GM21737 (cell line): ENCODE measurements around the gene UCN2.

ENCODE experiments used
- ATAC-seq: cut with Tn5 transposase; IDR thresholded peaks from one replicate; pipeline ENCODE4 v1.9.1; 2021; ENCODE audit warnings: mild to moderate bottlenecking, moderate library complexity; ENCODE audit not compliant: unreplicated experiment

Gene UCN2

DNA sequence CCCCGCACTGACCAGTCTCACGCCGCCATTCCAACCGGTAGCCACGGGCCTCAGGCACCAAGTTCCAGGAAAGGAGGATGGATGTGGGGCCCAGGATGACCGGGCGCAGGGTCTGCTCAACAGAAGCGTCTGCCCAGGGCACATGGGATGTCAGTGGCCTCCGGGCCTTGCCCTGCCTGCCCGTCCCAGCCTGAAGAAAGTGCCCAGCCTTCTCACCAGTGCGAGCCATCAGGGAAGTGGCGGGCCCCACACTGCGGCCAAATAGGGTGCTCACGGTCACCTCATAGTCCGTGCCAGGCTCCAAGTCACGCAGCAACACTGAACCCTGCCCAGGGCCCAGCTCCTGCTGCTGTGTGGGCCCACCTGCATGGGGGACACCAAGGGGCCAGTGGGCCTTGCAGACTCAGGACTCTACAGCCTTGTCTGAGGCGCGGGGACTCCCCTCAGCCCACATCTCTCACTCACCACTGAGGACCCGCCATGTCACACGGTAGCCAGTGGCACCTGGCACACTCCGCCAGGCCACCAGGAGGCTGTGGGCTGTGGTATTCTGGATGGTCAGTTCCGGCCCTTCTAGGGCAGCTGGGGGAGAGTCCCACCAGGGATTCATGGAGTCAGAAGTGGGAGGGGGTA is 28.4 kb upstream of the UCN2 start:
- ATAC-seq = no peak

DNA sequence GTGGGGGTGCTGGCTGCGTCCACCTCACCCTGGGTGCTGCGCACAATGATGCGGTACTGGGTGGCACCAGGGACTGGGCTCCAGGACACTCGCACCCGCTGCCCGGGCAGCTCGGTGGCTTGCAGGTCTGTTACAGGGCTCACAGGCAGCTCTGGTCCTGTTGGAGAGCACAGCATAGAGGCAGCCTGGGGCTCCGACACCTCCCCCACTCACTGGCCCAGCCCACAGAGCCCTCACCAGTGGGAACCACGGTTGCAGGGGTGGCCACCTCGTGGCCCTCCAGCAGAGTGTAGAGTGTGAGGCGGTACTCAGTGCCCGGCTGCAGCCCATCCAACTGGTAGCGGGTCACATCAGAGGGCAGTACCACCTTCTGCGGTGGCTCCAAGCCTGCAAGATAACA is 27.9 kb upstream of the UCN2 start:
- ATAC-seq = no peak

DNA sequence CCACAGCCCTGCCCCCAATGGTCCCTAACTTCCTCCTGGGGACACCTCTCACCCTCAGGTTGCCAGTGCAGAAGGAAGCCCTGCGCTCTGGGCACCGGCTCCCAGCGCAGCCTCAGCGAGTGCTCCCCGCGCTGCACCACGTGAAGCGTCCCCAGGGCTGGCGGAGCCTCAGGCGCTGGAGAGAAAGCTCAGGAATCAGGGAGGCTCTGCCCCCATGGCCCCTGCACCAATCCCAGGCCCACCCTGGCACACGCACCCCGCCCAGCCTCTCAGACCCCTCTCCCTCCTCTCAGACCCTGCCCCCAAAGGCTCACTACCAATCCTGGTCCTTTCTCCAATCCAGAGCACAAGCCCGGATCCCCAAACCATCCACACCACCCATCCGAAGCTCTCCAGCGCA is 24.6 kb upstream of the UCN2 start:
- ATAC-seq = no peak

DNA sequence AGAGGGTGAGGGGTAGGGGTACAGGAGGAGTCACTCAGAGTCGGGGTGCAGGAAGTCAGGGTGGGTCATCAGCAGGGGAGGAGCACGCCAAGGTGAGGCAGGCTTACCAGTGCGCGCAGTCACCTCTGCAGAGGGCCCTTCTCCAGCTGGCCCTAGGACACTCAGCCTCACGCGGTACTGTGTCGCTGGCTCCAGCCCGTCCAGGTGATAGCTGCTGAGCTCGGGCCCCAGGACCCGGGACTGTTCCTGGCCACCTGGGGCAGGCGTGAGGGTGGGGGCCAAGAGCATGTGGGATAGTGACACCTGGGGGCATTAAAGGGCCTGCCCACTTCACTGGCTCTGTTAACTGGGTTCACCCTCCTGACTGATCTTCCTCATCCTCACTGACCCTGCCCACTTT is 24.1 kb upstream of the UCN2 start:
- ATAC-seq = no peak

DNA sequence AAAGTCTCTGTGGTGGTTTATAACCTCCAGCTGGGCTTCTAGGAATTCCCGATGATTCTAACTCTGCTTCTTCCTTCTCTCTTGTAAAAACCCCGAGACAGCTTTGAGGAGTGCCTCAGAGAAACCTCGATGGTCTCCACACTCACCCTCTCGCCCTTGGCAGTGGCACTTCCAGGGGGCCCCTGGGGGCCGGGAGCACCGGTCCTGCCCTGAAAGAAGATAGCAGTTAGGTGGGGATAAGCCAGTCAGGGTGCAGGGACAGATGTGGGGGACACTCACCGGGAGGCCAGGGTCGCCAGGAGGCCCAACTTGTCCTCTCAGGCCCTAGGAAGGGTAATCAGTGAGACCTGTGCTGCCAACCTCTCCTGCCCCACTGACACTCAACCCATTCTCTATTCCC is 21.8 kb upstream of the UCN2 start:
- no peak for ATAC-seq

DNA sequence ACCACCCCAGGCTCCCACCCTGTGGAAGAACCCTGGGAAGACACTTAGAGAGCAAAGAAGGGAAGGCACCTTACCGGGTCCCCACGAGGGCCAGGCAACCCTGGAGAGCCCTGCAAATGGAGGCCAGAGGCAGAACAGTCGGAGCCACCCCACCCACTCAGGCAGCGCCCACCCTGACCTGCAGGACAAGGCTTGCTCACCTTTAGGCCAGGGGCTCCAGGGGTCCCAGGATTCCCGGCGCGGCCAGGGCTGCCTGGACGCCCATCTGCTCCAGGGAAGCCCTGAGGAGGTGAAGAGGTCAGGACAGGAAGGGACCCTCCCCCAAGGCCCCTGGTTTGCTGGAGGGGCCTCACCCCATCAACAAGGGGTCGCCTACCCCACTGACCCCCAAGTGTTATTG is 21.3 kb upstream of the UCN2 start:
- ATAC-seq = no peak

DNA sequence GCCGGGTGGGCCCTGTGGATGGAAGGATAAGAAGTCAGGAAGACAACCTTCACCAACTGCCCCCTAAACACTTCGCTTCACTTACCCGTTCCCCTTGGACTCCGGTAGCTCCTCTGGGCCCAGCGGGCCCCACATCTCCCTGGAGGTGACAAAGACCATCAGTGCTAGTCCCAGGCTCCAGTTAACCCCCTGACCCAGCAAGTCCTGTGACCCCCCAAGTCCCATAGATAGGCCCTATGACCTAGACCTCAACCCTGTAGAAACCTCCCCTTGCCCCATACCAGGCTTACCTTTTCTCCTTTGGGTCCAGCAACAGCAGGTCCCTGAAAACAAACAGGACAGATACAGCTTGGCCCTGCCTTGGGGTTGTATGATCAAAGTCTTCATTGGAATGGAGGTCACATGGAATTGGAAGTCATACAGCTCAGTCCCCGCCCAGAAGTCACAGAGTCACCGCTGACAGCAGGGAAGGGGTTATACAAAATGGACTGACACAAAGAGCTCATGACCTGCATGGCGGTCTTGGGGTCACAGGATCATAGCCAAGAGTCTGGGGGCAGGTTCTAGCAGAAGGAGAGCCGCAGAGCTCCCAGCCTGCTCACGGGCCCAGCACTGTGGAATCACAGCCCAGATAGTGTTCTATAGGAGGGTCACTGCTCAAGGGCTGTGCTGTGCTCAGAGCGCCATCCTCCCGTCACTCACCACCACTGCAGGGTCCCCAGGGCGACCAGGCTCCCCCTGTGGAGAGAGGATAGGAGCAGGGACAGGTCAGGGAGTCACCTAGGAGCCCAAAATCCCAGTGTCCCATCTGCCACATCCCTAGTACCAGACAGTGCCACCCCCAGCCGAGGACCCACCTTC is 18.3 kb upstream of the UCN2 start:
- ATAC-seq = no peak

DNA sequence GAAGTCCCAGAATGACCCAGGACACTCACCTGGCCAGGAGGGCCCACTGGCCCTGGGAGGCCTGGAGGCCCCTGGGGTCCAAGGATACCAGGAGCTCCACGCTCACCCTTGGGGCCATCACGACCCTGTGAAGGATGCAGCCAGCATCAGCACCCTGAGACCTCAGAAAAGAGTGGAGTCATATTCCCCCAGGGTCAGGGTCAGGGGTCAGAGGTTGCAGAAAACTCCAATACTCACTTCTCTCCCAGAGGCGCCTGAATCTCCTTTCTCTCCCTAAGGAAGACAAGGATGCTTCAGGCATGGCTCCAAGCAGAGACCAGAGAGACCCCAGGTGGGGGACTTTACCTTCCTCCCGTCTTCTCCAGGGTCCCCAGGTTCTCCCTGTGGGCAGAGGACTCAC is 13.1 kb upstream of the UCN2 start:
- no peak for ATAC-seq

DNA sequence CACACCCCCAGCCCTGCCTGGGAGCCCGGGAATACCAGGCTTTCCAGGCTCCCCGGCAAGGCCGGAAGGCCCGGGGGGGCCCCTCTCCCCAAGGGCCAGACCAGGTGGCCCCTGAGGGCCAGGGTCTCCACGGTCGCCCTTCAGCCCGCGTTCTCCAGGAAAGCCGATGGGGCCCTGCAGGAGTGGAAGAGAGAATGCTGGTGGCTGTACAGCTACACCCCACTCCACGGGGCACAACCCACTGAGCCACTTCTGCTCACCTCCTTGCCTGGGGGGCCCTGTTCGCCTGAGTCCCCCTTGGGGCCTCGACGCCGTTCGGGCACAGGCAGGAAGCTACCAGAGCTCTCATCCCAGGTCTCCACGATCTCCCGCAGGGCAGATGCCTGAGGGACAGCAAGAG is 11.8 kb upstream of the UCN2 start:
- ATAC-seq = no peak

DNA sequence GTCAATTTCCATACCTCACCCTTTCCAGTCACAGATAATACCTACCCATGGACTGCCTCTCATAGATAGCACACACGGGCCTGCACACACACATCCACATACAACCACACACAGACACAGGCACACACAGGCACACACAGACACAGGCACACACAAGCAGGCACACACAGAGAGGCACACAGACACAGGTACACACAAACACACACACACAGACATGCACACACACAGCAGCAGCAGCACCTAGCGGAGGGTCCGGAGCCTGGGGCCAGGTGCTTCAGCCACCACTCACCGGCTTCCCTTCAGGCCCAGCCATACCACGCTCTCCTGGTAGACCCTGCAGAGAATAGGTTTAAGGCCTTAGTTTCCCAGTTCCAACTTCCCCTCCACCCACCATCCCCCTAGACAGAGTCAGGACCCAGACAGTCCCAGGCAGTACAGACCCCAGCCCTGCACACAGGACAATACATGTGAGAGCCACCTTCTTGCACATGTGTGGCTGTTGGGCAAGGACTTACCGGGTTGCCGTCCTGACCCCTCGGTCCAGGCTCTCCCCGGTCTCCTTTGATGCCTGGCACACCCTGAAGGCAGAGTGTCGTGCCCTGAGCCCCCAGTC is 10.5 kb upstream of the UCN2 start:
- no peak for ATAC-seq

DNA sequence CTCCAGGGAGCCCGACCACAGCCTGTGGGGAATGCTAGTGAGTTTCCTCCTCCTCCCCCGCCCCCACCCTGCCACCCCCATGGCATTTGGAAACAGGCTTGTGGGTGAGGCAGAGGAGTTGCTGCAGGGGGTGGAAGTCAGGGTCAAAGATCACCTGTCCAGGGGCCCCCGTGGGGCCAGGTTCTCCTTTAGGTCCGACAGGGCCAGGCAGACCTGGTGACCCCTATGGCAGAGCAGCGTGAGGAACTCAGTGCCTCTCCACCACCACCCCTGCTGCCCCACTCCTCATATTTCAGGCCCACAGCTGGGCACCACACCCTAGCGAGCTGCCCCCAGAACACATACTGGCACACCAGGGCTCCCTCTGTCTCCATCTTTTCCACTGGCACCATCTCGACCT is 8.9 kb upstream of the UCN2 start:
- no peak for ATAC-seq

DNA sequence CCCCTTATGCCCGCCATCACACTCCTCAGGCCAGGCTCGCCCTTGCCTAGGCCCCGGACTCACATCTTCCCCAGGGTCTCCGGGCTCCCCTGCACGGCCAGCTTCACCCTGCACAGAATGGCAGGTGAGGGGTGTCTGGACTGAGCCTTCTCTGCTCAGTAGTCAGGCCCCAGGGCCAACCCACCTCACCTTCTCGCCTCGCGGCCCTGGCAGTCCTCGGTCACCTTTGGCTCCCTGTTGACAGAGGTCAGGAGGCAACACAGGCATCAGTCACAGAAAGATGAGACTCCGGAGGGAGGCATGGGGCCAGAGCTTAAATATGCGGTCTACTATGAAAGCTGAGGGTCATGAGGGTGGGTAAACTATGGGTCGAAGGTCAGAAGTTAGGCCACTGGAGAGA is 8.4 kb upstream of the UCN2 start:
- no peak for ATAC-seq

DNA sequence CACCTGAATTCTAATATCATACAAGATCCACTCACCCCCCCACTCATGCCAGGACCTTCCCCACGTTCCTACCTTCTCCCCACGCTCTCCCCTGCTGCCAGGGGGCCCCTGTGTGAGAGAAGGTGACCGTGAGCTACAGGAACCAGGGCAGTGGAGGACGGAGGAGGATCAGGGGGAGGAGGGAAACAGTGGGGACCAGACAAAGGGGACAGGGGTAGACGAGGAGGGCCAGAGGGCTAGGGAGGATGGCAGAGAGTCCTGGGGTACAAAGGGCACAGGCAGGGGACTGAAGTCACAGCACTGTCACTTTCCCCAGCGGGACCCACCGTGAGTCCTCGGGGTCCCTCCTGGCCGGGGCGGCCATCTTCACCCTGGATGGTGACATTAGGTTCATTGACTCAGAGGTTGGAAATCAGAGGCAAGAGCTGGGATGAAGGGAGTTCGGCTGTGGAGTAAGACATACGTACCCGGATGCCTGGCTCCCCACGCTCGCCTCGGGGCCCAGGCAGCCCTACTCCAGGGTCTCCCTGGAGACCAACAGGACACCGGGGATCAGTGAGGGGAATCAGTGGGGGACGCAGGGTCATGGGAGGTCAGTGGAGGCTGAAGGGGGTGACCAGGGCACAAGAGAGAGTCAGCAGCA is 6.3 kb upstream of the UCN2 start:
- ATAC-seq = no peak

DNA sequence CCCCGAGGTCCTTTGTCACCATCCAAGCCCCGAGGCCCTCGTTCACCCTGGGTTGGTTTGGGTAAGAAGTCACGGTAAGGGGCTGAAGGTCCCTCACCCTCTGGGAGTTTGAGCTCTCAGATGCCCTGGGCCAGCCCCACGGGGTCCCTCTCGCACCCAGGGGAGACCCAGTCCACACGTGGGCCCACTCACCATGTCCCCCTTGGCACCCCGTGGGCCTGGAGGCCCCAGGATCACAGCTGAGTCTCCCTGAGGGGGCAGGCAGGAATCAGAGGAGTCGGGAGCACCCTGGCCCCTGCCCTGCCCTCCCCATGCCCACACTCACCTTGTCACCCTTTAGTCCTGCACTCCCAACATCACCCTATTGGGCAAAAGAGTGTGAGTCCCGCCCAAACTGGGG is 5.8 kb upstream of the UCN2 start:
- no peak for ATAC-seq

DNA sequence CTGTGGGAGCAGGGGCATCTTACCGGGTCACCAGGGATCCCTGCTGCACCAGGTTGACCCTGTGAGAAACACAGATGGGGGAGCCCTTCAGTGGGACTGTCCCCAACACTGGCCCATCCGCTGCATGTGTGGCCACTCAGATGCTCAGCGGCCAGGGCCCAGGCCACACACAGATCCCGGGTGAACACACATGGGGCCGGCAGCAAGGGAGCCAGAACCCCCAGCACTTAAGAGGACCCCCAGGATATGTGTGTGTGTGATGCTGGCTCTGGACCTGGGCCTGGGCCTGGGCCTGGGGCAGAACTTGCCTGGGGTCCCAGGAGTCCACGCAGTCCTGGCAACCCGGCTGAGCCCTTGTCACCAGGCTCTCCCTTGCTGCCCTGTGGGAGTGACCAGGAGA is 4.9 kb upstream of the UCN2 start:
- no peak for ATAC-seq

DNA sequence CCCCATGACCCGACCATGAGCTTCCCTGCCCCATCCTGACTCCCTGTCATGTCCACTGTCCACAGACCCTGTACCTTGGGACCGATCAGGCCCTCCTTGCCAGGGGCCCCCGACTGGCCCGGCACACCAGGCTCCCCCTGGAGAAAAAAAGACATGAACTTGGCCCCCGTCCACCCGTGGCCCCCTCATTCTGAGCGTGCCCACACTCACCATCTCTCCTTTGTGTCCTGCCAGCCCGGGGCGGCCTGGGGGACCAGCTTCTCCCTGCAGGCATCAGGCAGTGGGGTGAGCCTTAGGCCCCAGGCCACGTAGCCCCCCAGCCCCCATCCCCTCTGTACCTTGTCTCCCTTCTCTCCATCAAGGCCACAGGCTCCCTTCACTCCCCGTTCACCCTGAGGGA is 3.9 kb upstream of the UCN2 start:
- ATAC-seq = no peak

DNA sequence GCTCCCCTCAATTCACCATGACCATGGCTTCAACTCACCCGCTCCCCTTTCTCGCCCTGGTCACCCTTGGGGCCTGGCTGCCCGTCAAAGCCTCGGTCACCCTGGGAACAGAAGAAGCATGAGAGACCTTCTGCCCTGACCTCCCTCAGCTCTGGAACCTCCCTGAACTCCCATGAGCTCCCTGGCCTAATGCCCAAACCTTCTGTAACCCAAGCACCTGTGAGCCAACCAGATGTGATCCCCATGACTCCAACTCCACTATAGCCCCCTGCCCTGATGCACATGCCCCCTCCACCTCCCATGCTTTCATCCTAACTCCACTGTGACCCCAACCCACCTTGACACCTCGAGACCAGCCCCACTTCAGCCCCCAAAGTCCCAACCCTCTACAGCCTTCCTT is 3.5 kb upstream of the UCN2 start:
- no peak for ATAC-seq

DNA sequence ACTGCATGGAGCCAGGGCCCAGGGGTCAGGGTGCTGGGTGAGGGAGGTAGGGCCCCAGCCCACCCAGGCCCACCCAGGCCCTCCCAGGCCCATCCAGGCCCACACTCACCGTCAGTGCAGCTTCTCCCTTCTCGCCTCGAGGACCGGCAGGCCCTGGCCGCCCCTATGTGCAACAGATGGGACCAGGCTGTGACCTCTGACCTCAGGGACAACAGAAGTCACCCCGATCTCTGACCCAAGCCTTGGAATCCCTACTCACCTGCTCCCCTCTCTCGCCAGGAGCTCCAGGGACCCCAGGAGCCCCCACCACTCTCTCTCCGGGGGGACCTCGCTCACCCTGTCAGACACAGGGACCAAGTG is 2.8 kb upstream of the UCN2 start:
- ATAC-seq = no peak

DNA sequence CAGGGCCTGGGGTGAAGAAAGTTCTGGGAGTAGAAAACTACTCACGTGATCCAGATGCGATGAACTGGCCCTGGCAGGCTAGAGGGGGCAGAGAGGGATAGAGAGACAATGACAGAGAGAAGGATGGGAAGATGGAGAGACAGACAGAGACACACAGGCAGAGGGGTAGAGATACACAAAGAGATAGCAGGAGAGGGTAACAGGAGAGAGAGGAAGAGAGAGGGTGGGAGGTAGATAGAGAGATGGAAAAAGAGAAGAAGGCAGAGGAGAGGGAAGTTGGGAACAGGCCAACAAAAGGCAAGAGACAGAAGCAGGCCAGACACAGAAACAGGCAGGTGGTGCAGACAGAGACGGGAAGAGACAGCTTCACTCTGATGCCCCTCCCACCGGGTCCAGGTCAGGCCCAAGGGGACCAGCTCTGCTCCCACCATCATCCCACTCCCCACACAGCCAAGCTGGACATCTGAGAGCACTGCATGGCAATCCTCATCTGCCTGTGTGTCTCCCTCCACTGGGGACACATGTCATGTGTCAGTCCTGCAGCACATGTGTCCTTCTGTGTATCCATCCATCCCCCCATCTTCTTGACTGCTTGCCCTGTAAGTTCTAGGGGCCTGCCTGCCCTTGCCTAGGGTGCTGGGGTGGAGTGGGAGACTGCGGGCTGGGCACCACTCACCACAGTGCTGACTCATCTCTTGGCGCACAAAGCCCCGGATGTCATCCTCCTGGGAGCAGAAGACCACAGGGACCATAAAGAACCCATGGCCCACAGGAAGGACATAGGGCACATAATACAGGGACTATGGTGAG is 2.2 kb upstream of the UCN2 start:
- no peak for ATAC-seq

DNA sequence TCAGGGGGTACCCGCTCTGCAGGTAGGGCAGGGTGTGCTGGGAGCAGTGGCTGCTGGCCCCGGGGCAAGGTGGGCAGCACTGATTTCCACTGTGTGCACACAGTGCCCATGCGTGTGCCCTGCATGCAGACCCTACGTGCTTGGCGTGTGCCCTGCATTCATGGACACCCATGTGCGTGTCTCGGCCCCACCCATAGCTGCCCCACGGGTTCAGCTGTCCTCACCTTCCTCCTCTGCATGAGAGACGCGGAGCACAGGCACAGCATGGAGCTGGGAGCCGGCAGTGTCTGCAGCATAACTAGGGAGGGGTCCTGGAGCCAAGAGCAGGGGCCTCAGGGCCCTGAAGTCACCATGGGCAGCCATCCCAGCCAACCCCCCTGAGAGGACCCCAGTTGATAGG is 1.6 kb upstream of the UCN2 start:
- ATAC-seq = no peak

DNA sequence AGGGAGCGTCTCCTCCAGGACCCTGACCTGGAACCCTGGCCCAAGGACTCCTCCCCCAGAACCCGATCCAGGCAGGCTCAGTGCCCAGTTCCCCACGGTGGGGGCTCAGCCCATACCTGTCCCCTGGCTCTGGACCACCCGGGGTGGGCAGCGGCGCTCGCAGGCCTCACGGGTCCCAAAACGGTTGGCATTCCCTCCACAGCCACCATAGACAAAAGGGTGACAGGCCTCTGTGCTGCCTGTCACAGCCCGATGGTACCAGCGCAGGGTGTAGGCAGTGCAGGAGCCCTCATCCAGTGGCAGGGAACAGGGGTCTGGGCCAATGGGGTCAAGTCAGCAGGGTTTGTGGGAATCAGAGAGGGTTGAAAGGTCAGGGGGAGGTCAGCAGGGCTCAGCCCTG is 1.1 kb upstream of the UCN2 start:
- no peak for ATAC-seq
